PC-9 (cell line): ENCODE measurements around the gene CADM2. TPM values are rescaled to one million over a fixed set of nuclear protein-coding genes. Genes with fewer than 3 reads are reported as not detected.

Source experiments
- BruUV-seq: library from RNA; stranded (reverse); fragments of 400-500 nt; replicated peaks from 2 replicates; lab custom pipeline; 2021; lab: Mats Ljungman, UMichigan
- CTCF ChIA-PET: fragments of 300-600 bp; sonication (Branson Sonifier 250); formaldehyde crosslinking; loops from one replicate; lab custom pipeline; 2022; ENCODE audit warnings: antibody characterized with exemption; lab: Charles Lee
- POLR2A ChIA-PET: fragments of 300-600 bp; sonication (Branson Sonifier 250); formaldehyde crosslinking; loops from one replicate; lab custom pipeline; 2022; ENCODE audit warnings: antibody characterized with exemption; ENCODE audit not compliant: unreplicated experiment; lab: Charles Lee
- DNase-seq, 2 experiments: peaks; one replicate each; pipeline versions ENCODE4 v3.0.0 to v3.0.0-alpha.2; 2015 to 2022; ENCODE audit warnings: mixed read lengths in 1 of 2
- H2AFZ ChIP-seq: fragments of 200-600 bp; sonication (generic); 2 replicates; pipeline ENCODE4 v1.8.1; 2017; ENCODE audit warnings: antibody characterized with exemption
- H3F3A ChIP-seq: fragments of 200-600 bp; sonication (generic); 2 replicates; pipeline ENCODE4 v1.8.1; 2017; ENCODE audit warnings: antibody characterized with exemption, mild to moderate bottlenecking, low read depth; ENCODE audit not compliant: insufficient read depth
- H3K27ac ChIP-seq: fragments of 200-600 bp; sonication (generic); 2 replicates; pipeline ENCODE4 v1.6.1; 2016; ENCODE audit warnings: mixed run types
- H3K27me3 ChIP-seq: fragments of 200-600 bp; sonication (generic); 2 replicates; pipeline ENCODE4 v1.6.1; 2016; ENCODE audit warnings: low read depth, mixed run types; ENCODE audit not compliant: insufficient read depth
- H3K36me3 ChIP-seq: fragments of 200-600 bp; sonication (generic); 2 replicates; pipeline ENCODE4 v1.6.1; 2016; ENCODE audit warnings: low read depth, mixed run types
- H3K4me1 ChIP-seq: fragments of 200-600 bp; sonication (generic); replicated peaks from 2 replicates; pipeline ENCODE4 v1.6.1; 2016; ENCODE audit warnings: mixed run types; ENCODE audit not compliant: insufficient read depth
- H3K4me2 ChIP-seq: fragments of 200-600 bp; sonication (generic); 2 replicates; pipeline ENCODE4 v1.6.1; 2017; ENCODE audit warnings: mixed run types
- H3K4me3 ChIP-seq: fragments of 200-600 bp; sonication (generic); 2 replicates; pipeline ENCODE4 v1.6.1; 2016; ENCODE audit warnings: mixed run types
- H3K79me2 ChIP-seq: fragments of 200-600 bp; sonication (generic); 2 replicates; pipeline ENCODE4 v1.6.1; 2017; ENCODE audit warnings: low read depth, mixed run types
- H3K9me2 ChIP-seq: fragments of 200-600 bp; sonication (generic); 2 replicates; pipeline ENCODE4 v1.8.1; 2017; ENCODE audit warnings: mild to moderate bottlenecking; ENCODE audit not compliant: insufficient read depth
- H3K9me3 ChIP-seq: fragments of 200-600 bp; sonication (generic); 2 replicates; pipeline ENCODE4 v1.8.1; 2016; ENCODE audit warnings: low read depth; ENCODE audit not compliant: insufficient read depth
- H4K20me1 ChIP-seq: fragments of 200-600 bp; sonication (generic); 2 replicates; pipeline ENCODE4 v1.8.1; 2017; ENCODE audit not compliant: insufficient read depth
- CTCF ChIP-seq: fragments of 200-600 bp; sonication (generic); conservative IDR thresholded peaks from 2 replicates; pipeline ENCODE4 v1.6.1; 2017; ENCODE audit warnings: mixed run types, antibody characterized with exemption, mild to moderate bottlenecking, moderate library complexity
- EZH2 ChIP-seq: fragments of 200-600 bp; sonication (generic); IDR thresholded peaks from 2 replicates; pipeline ENCODE4 v1.8.0; 2017; ENCODE audit warnings: antibody characterized with exemption, low read depth
- intact Hi-C: fragments of 100-400 bp; cut with micrococcal nuclease; formaldehyde crosslinking; loops from one replicate; pipeline ENCODE4 v1.10.0; 2022; ENCODE audit not compliant: unreplicated experiment
- total RNA-seq: library from RNA; stranded (reverse); gene quantifications from 2 replicates; pipeline ENCODE4 v1.2.3, GENCODE V29; 2021

CADM2 gene
- total RNA-seq, 1 experiment from 2014 or later: 0.59 TPM

GRCh38 chr3:85571835-85572234 lies 613.0 kb downstream of the CADM2 start:
- no peak for TF ChIP-seq EZH2
- TF ChIP-seq CTCF: no peak
- intact Hi-C loops: loop anchor here (10.0 kb wide), 2 partner anchors 207 to 1027 kb away; no protein-coding TSS in a partner anchor
- no peak for DNase-seq
- Histone ChIP-seq H4K20me1 (no peaks in the 10 kb centered on the region), H3K27me3 (no peaks in the 10 kb centered on the region), H2AFZ (no peak overlapping the region), H3F3A (no peaks in the 10 kb centered on the region), H3K9me3 (no peaks in the 10 kb centered on the region), H3K79me2 (no peaks in the 10 kb centered on the region), H3K4me1 (no peaks in the 10 kb centered on the region), H3K4me2 (no peak overlapping the region), H3K27ac (no peak overlapping the region), H3K36me3 (no peaks in the 10 kb centered on the region), H3K4me3 (no peak overlapping the region), H3K9me2 (no peaks in the 10 kb centered on the region)
- CTCF ChIA-PET: no interaction called here
- no TSS peak for BruUV-seq
- POLR2A ChIA-PET: no interaction called here

- no peaks in the 10 kb centered on the region for H3K9me2 ChIP-seq
- no peaks in the 10 kb centered on the region for H3K4me1 ChIP-seq
- H2AFZ ChIP-seq: no peak overlapping the region
- H3K27me3 ChIP-seq: no peaks in the 10 kb centered on the region
- no peaks in the 10 kb centered on the region for H3K9me3 ChIP-seq
- CTCF ChIA-PET: no interaction called here
- TF ChIP-seq CTCF: no peak
- no peak overlapping the region for H3K27ac ChIP-seq
- POLR2A ChIA-PET: no interaction called here
- no peaks in the 10 kb centered on the region for H3K79me2 ChIP-seq
- no peaks in the 10 kb centered on the region for H4K20me1 ChIP-seq
- no peak overlapping the region for H3K4me3 ChIP-seq
- no peak for DNase-seq
- no TSS peak for BruUV-seq
- intact Hi-C loops: loop anchor here (10.0 kb wide), 2 partner anchors 208 to 1028 kb away; no protein-coding TSS in a partner anchor
- no peak overlapping the region for H3K4me2 ChIP-seq
- no peaks in the 10 kb centered on the region for H3F3A ChIP-seq
- no peaks in the 10 kb centered on the region for H3K36me3 ChIP-seq
These were observed 613.6 kb downstream of the CADM2 start for GRCh38 chr3:85572426-85572825.

GRCh38 chr3:85572978-85573377 lies 614.2 kb downstream of the CADM2 start:
- Histone ChIP-seq H3K9me2 (no peaks in the 10 kb centered on the region), H3K79me2 (no peaks in the 10 kb centered on the region), H3F3A (no peaks in the 10 kb centered on the region), H2AFZ (no peak overlapping the region), H3K27ac (no peak overlapping the region), H4K20me1 (no peaks in the 10 kb centered on the region), H3K4me1 (no peaks in the 10 kb centered on the region), H3K9me3 (no peaks in the 10 kb centered on the region), H3K4me2 (no peak overlapping the region), H3K4me3 (no peak overlapping the region), H3K36me3 (no peaks in the 10 kb centered on the region), H3K27me3 (no peaks in the 10 kb centered on the region)
- ChIA-PET POLR2A (no interaction called here), CTCF (no interaction called here)
- intact Hi-C loops: loop anchor here (10.0 kb wide), 2 partner anchors 208 to 1028 kb away; no protein-coding TSS in a partner anchor
- TF ChIP-seq EZH2: no peak
- no peak for TF ChIP-seq CTCF
- no peak for DNase-seq
- BruUV-seq: no TSS peak
